KOPT-K1 (cell line): ENCODE data around the gene NF1.
A peak's percentile ranks its signal among the peaks of the same experiment; 100 is the strongest.
"Not testable (repeated sequence)": the region's sequence is repeated elsewhere in the genome, so short reads cannot be mapped to it uniquely, and the experiment has no call there.

ENCODE experiments used
- H3K27ac ChIP-seq: fragments of 200-600 bp; sonication (generic); 2 replicates; pipeline ENCODE4 v1.5.1; 2016; ENCODE audit warnings: antibody characterized with exemption, mild to moderate bottlenecking, low read depth, low read length; ENCODE audit not compliant: poor library complexity, severe bottlenecking
- H3K36me3 ChIP-seq: fragments of 200-600 bp; sonication (generic); 2 replicates; pipeline ENCODE4 v1.5.1; 2017; ENCODE audit warnings: antibody characterized with exemption, mild to moderate bottlenecking, low read length, moderate library complexity; ENCODE audit not compliant: insufficient read depth
- H3K9me3 ChIP-seq: fragments of 200-600 bp; sonication (generic); 2 replicates; pipeline ENCODE4 v1.5.1; 2017; ENCODE audit warnings: antibody characterized with exemption, low read length, mild to moderate bottlenecking; ENCODE audit not compliant: insufficient read depth, poor library complexity, severe bottlenecking

NF1 gene

DNA sequence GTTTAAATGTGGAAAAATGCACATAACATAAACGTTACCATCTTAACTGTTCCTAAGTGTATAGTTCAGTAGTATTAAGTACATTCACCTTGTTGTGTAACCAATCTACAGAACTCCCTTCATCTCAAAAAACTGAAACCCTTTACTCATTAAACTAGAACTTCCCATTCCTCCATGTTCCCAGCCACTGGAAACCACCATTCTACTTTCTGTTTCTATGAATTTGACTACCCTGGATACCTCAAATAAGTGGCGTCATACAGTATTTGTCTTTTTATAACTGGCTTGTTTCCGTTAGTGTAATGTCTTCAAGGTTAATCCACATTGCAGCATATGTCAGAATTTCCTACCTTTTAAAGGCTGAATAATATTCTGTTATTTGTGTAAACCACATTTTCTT lies 38.2 kb downstream of the NF1 start:
- Histone ChIP-seq H3K36me3 (no peaks in the 10 kb centered on the region), H3K27ac (no peak overlapping the region)

DNA sequence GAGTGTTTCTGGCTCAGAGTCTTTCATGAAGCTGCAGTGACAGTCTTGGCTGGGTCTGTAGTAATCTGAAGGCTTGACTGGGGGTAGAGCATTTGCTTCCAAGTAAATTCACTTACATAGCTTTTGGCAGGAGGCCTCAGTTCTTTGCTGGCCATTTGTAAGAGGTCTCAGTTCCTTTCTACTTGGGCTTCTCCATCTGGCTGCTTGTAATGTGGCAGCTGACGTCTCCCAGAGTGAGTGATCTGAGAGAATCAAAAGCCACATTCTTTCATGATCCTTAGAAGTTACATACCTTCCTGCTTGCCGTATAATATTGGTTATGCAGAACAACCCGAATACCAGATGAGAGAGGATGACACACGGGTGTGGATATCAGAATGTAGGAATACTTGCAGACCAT lies 39.8 kb downstream of the NF1 start:
- no peak overlapping the region for H3K27ac ChIP-seq
- H3K36me3 ChIP-seq, result no peaks in the 10 kb centered on the region
- H3K9me3 ChIP-seq, result no peaks in the 10 kb centered on the region

More for the DNA sequence above, 38.2 kb downstream of the NF1 start:
- no peaks in the 10 kb centered on the region for H3K9me3 ChIP-seq

DNA sequence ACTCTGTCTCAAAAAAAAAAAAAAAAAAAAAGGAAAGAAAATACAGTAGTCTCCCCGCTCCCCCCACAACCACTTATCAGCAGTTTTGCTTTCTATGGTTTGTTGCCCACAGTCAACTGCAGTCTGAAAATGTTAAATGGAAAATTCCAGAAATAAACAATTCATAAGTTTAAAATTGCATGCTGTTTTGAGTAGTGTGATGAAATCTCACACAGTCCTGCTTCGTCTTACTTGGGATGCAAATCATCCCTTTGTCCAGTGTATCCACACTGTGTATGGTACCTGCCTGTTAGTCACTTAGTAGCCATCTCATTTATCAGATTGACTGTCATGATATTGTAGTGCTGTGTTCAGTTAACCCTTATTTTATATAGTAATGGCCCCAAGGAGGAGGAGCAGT lies 41.5 kb downstream of the NF1 start:
- H3K9me3 ChIP-seq, result no peaks in the 10 kb centered on the region
- H3K36me3 ChIP-seq, result no peaks in the 10 kb centered on the region
- no peak overlapping the region for H3K27ac ChIP-seq

DNA sequence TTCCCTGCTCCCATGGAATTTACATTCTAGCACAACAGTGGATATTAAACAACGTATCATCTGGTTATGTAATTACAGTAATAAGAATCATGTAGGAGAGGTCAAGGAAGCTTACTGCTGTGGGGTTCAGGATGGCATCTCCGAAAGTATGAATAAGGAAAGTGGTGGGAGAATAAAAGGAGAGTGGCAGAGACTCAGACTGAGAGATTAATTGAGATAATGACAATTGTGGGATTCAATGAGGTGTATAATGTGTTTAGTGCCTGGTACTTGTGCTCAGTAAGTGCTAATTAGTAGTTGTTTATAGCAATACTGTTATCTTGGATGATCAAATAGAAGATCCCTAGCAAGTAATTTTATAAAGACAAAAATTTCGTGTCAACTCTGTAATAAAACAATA lies 45.3 kb downstream of the NF1 start:
- H3K9me3 ChIP-seq, result no peaks in the 10 kb centered on the region
- no peak overlapping the region for H3K27ac ChIP-seq
- no peaks in the 10 kb centered on the region for H3K36me3 ChIP-seq

DNA sequence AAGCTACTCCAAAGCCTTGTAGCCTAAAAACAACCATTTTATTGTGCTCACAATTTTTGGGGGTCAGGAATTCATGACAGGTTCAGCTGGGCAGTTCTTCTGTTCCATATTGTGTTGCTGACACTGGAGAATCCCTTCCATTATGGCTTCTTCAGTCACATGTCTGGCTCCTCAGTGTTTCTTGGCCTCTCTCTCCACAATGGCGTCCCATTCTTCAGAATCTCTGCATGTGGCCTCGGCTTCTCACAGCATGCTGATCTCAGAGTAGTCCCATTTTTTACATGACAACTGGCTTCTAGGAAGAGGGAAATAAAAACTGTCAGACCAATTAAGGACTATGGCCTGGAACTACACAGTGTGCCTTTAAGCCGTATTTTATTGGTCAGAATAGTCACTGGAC lies 49.7 kb downstream of the NF1 start:
- no peaks in the 10 kb centered on the region for H3K36me3 ChIP-seq
- H3K9me3 ChIP-seq, result no peaks in the 10 kb centered on the region
- H3K27ac ChIP-seq, result no peak overlapping the region

DNA sequence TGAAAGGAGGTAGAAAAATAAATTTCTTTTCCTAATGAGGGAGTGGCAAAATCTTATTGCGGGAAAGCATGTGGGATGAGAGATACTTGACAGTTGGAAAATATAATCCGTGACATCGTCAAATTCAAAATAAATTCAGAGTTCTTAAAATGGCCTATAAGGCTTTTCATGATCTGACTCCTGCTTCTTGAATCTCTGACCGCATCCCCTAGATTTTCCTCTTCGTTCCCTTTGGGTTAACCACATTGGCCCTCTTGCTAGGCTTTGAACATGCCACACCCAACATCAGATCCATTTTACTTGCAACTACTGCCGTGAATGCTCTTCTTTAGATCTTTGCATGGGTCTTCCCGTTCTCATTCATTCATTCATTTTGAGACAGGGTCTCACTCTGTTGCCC lies 50.1 kb downstream of the NF1 start:
- H3K9me3 ChIP-seq, result no peaks in the 10 kb centered on the region
- no peak overlapping the region for H3K27ac ChIP-seq
- H3K36me3 ChIP-seq, result no peaks in the 10 kb centered on the region

DNA sequence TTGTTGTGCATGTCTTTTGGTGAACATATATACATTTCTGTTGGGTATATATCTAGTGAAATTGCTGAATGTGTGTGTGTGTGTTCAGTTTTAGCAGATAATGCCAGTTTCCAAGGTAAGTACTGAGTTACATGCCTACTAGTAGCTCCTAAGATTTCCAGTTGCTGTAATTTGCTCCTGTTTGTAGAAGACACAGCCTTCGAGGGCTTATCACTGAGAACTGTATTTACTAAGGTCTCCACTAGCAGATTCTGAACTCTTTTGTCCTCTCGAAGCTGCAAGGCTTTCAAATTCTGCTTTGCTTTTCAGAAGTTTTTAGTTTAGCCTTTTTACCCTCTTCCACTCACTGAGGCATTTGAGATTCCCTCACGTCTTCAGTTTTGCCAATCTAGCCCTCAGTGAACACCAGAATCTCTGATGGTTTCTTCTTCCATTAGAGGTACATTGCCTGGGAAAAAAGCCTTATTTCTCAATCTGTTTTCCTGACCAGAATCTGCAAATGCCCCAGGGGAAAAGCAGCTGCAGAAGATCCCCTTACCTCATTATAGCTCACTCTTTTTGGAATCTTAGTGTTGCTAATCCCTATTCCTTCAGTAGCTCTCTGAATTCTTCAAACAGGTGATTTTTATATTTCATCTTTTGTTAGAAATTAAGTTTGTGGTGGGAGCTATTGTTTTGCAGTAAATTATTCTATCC lies 52.9 kb downstream of the NF1 start:
- Histone ChIP-seq H3K9me3 (peaks cover 7% of the 10 kb centered on the region), H3K27ac (no peak overlapping the region), H3K36me3 (no peaks in the 10 kb centered on the region)

DNA sequence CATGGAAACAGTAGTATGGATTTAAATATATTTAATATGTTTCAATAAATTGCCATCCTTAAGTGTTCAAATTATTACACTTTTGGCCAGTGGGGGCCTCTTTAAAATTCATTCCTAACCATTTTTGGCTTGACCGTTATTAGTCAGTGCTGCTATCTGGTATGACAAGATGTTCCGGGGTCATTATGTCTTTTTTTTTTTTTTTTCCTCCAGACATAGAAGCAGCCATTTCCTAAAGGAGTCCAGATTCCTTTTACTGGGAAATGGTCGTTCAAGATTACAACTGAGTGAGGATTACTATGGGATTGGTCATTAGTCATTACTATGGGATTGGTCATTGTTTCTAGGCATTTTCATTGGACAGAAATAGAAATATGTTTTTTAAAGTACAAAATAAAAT lies 53.4 kb downstream of the NF1 start:
- Histone ChIP-seq H3K9me3 (peaks cover 10% of the 10 kb centered on the region), H3K36me3 (no peaks in the 10 kb centered on the region), H3K27ac (no peak overlapping the region)

DNA sequence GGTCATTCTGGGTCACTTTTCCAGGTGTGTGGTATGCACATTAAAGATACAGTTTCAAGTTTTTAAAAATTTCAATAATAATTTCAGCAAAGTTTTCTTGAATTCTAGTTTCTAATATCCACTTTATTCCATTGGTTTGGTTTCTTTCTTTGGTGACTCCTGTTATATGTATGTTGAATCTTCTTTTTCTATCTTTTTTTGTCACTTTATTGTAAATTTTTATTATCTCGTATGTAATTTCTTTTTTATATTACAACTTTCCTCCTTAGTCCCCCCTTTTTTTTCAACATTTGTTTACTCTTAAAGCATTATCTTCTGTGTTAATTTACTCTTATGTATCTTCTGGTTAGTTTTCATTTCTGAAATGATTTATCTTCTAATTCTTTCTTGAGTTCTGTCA lies 57.5 kb downstream of the NF1 start:
- 0 out of 2 replicates have a peak, but pooled peaks cover under 1% of the 10 kb centered on the region for H3K36me3 ChIP-seq
- no peak overlapping the region for H3K27ac ChIP-seq
- H3K9me3 ChIP-seq, result peaks cover 10% of the 10 kb centered on the region

DNA sequence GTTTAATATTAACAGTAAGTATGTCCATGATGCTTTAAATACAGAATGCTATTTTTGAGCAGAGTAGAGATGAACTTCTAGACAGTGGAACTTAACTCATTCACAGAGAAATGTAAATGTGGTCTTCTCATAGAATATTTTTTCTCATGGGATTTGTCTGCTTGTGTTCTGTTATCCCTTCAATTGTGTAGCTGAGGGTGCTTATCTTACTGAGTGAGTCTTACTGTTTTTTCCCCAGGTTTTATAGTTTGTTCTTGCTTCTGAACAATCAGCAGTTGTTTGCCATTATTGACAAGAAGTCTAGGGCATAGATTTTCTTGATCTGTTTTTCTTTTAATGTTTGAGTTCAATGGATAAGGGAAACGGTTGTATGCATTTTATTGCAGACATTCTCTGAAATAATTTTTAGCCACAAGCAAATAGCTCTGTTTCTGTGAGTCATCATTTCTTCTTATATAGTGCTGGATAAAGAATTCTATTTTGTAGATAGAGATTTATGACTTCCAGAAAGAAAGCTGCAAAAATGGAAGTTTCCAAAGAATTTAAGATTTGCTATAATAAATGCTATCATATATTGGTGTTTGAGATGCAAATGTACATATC lies 60.5 kb downstream of the NF1 start:
- Histone ChIP-seq H3K27ac (no peak overlapping the region), H3K9me3 (peaks cover 10% of the 10 kb centered on the region), H3K36me3 (0 out of 2 replicates have a peak, but pooled peaks cover 8% of the 10 kb centered on the region)

DNA sequence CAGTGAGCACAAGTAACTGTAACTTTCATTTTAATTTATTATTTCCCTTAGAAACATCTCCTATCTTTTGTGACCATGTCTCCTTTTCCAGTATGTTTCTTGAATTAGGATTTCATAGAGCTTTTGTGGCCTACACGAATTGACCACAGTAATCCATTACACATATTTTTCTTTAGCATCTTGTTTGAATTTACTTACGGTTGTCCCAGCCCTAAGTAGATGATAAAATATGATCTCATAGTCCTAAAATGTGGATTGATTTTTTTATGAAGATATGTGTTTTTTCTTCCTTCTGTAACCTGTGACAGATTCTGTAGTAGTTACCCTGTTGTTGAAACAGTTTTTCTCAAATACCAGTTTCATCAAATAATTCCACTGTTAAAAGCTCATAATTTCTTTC lies 61.5 kb downstream of the NF1 start:
- Histone ChIP-seq H3K27ac (no peak overlapping the region), H3K36me3 (0 out of 2 replicates have a peak, but pooled peaks cover 10% of the 10 kb centered on the region), H3K9me3 (peaks cover 10% of the 10 kb centered on the region)

DNA sequence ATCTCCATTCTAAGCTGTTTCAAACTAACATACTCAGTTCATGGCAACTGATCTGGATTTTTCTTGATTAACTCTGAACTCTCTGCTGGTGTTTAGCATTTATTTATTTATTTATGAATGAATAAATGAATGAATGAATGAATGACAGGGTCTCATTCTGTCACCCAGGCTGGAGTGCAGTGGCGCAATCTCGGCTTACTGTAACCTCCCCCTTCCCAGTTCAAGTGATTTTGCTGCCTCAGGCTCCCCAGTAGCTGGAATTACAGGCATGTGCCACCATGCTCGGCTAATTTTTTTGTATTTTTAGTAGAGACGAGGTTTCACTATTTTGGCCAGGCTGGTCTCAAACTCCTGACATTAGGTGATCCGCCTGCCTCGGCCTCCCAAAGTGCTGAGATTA lies 62.1 kb downstream of the NF1 start:
- Histone ChIP-seq H3K36me3 (0 out of 2 replicates have a peak, but pooled peaks cover 10% of the 10 kb centered on the region), H3K9me3 (peaks cover 10% of the 10 kb centered on the region)
- H3K27ac ChIP-seq, result not testable (repeated sequence)

DNA sequence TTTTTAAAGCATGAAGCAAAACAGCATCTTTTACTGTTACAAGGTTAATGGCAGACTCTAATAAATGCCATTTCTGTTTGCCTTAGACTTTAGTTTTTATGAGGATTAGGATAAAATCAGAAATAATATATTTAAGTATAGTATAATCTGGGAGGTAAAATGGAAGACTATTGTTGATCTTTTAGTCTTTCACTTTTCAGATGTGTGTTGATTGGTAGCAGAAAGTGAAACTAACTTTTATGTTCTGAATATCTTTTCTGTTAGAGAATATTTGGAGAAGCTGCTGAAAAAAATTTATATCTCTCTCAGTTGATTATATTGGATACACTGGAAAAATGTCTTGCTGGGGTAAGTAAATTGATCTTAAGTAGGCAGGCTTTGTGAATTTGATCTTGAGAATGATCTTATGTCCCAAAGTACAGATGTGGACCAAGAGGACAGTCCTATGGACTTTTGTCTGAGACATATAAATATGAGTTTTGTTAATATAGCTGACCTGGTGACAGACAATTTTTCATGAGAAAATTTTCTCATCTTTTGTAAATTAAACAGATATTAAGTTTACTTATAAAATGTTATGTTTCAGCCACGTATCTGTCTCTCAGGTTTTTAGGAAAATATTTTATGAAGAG lies 64.1 kb downstream of the NF1 start:
- H3K27ac ChIP-seq, result peak overlapping the region; percentile 61
- H3K36me3 ChIP-seq, result peaks cover 10% of the 10 kb centered on the region; the same call in 1 of the 2 replicates

DNA sequence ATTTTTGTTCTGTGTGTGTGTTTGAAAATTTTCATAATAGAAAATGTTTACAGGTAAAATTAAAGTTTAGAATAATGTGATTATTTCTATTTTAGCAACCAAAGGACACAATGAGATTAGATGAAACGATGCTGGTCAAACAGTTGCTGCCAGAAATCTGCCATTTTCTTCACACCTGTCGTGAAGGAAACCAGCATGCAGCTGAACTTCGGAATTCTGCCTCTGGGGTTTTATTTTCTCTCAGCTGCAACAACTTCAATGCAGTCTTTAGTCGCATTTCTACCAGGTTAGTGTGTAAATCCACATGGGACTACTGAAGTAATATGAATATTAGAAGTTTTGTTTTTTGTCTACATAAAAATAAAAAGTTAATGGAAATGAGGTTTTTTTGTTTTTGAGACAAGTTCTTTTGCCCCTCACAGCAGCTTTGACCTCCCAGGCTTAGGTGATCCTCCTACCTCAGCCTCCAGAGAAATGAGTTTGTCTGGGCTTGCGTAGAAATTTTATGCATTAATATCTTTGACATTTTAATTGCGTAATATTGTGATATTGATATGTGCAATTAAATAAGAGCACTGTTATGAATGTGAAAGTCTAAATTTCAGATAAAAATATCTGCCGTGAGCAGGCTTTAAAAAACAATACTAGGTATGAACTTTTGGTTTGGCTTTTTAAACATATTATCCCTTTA lies 68.5 kb downstream of the NF1 start:
- Histone ChIP-seq H3K9me3 (no peaks in the 10 kb centered on the region), H3K27ac (no peak overlapping the region), H3K36me3 (peaks cover 9% of the 10 kb centered on the region; the same call in 1 of the 2 replicates)

More for the DNA sequence above, 64.1 kb downstream of the NF1 start:
- no peaks in the 10 kb centered on the region for H3K9me3 ChIP-seq

DNA sequence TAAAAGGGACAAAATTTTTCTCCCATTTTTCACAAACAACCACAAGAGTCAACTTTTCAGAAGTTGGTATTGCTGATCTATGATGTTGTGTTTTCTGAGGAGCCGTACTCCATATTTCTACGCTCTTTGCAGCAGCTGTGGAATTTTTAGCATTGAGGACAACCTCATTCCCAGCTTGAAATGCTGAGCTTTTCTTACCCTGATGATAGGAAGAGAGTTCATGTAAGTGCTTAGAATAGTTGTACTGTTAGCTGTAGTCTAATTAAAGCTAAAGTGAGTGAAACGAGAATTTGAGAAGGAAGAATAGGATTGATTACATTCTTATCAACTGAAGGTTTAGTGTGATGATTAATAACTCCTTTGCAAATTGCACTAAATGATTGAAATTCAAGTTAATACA lies 72.3 kb downstream of the NF1 start:
- H3K9me3 ChIP-seq, result no peaks in the 10 kb centered on the region
- H3K27ac ChIP-seq, result no peak overlapping the region
- peaks cover 3% of the 10 kb centered on the region; the same call in 1 of the 2 replicates for H3K36me3 ChIP-seq
